ENCODE measurements around the gene MCAM.

The MCAM gene
- 3.3 to 13.7 (median 10.4) reads per million in 4 donors for total RNA-seq

GRCh38 chr11:119316729-119317591 is at the start of gene MCAM:
TSS of gene MCAM (minus strand) at chr11:119317130. CDS start at chr11:119317101, 29 bp downstream.
- no peak for DNase-seq

- DNase-seq = no peak
These were observed 48.2 kb upstream of the MCAM start for GRCh38 chr11:119365071-119365591.

- peak in 3 of 5 donors; percentile 23 to 57 (median 43) for DNase-seq
These were observed 47.1 kb upstream of the MCAM start for GRCh38 chr11:119363851-119364590.

- DNase-seq = no peak
These were observed 46.3 kb upstream of the MCAM start for GRCh38 chr11:119363081-119363850.

- no peak for DNase-seq
These were observed 45.8 kb upstream of the MCAM start for GRCh38 chr11:119362741-119363080.

- DNase-seq = no peak
These were observed 45.2 kb upstream of the MCAM start for GRCh38 chr11:119361941-119362725.

GRCh38 chr11:119361056-119361787 is 44.3 kb upstream of the MCAM start:
- DNase-seq = peak in 1 of 5 donors; percentile 22

GRCh38 chr11:119359365-119360214 is 42.7 kb upstream of the MCAM start:
- no peak for DNase-seq

GRCh38 chr11:119357074-119357473 is 40.1 kb upstream of the MCAM start:
- no peak for DNase-seq

- peak; percentile 40 to 69 (median 64) for DNase-seq
These were observed 39.6 kb upstream of the MCAM start for GRCh38 chr11:119356349-119357031.

GRCh38 chr11:119355091-119355843 is 38.3 kb upstream of the MCAM start:
- DNase-seq = no peak

- DNase-seq = no peak
These were observed 35.9 kb upstream of the MCAM start for GRCh38 chr11:119352857-119353260.

- no peak for DNase-seq
These were observed 34.3 kb upstream of the MCAM start for GRCh38 chr11:119351232-119351631.

- no peak for DNase-seq
These were observed 33.4 kb upstream of the MCAM start for GRCh38 chr11:119350302-119350701.

- DNase-seq = no peak
These were observed 31.1 kb upstream of the MCAM start for GRCh38 chr11:119347940-119348605.

- DNase-seq = no peak
These were observed 30.3 kb upstream of the MCAM start for GRCh38 chr11:119347242-119347641.

GRCh38 chr11:119346605-119347004 is 29.7 kb upstream of the MCAM start, which contains the start of gene MFRP:
TSS of gene MFRP (minus strand) at chr11:119346705. CDS start at chr11:119346513, 192 bp downstream.
- DNase-seq = no peak

GRCh38 chr11:119345685-119346084 is 28.8 kb upstream of the MCAM start:
- DNase-seq = no peak

All from T-helper 1 cell (primary cell).